ENCODE results near the gene PFKFB2.

PFKFB2 gene

GRCh38 chr1:207067185-207067584, 14.1 kb downstream of the PFKFB2 start:
- no peak for DNase-seq (ENCODE audit: low read depth)

GRCh38 chr1:207067665-207068064, 14.6 kb downstream of the PFKFB2 start:
- no peak for DNase-seq (ENCODE audit: low read depth)

GRCh38 chr1:207069061-207069460, 16.0 kb downstream of the PFKFB2 start:
- DNase-seq (ENCODE audit: low read depth): no peak

- no peak for DNase-seq (ENCODE audit: low read depth)
These were observed 16.9 kb downstream of the PFKFB2 start for GRCh38 chr1:207069858-207070506.

- no peak for DNase-seq (ENCODE audit: low read depth)
These were observed 17.7 kb downstream of the PFKFB2 start for GRCh38 chr1:207070811-207071210.

- DNase-seq (ENCODE audit: low read depth): no peak
These were observed 18.4 kb downstream of the PFKFB2 start for GRCh38 chr1:207071426-207071825.

GRCh38 chr1:207072233-207072632, 19.2 kb downstream of the PFKFB2 start:
- no peak for DNase-seq (ENCODE audit: low read depth)

GRCh38 chr1:207073906-207074820, 21.1 kb downstream of the PFKFB2 start:
- DNase-seq (ENCODE audit: low read depth): no peak

- DNase-seq (ENCODE audit: low read depth): no peak
These were observed 23.3 kb downstream of the PFKFB2 start for GRCh38 chr1:207076181-207076955.

- no peak for DNase-seq (ENCODE audit: low read depth)
These were observed 23.9 kb downstream of the PFKFB2 start for GRCh38 chr1:207077012-207077411.

- peak; percentile 35 for DNase-seq (ENCODE audit: low read depth)
These were observed 24.6 kb downstream of the PFKFB2 start for GRCh38 chr1:207077470-207078377.

- DNase-seq (ENCODE audit: low read depth): no peak
These were observed 25.6 kb downstream of the PFKFB2 start for GRCh38 chr1:207078578-207079132.

GRCh38 chr1:207079706-207080241, 26.7 kb downstream of the PFKFB2 start:
- DNase-seq (ENCODE audit: low read depth): no peak

- no peak for DNase-seq (ENCODE audit: low read depth)
These were observed 28.0 kb downstream of the PFKFB2 start for GRCh38 chr1:207081088-207081487.

GRCh38 chr1:207081806-207082205, 28.7 kb downstream of the PFKFB2 start:
- DNase-seq (ENCODE audit: low read depth): no peak

- no peak for DNase-seq (ENCODE audit: low read depth)
These were observed 31.2 kb downstream of the PFKFB2 start for GRCh38 chr1:207084232-207084631.

- DNase-seq (ENCODE audit: low read depth): peak; percentile 20
These were observed 31.7 kb downstream of the PFKFB2 start for GRCh38 chr1:207084701-207085180.

GRCh38 chr1:207085887-207086286, 32.8 kb downstream of the PFKFB2 start:
- no peak for DNase-seq (ENCODE audit: low read depth)

GRCh38 chr1:207088161-207088560, 35.1 kb downstream of the PFKFB2 start:
- DNase-seq (ENCODE audit: low read depth): no peak

GRCh38 chr1:207088701-207089626, 35.9 kb downstream of the PFKFB2 start, which contains the start of gene C4BPB:
Gene C4BPB (plus strand): TSS chr1:207088860. CDS start chr1:207089532, 672 bp downstream.
- no peak for DNase-seq (ENCODE audit: low read depth)

All from stimulated activated CD8-positive, alpha-beta memory T cell treated with anti-CD3 and anti-CD28 coated beads, Interleukin-15, amount 100 ng/mL, for 1 hour (primary cell).